ENCODE data around the gene CDHR4.
"Not testable (repeated sequence)": the region's sequence is repeated elsewhere in the genome, so short reads cannot be mapped to it uniquely, and the experiment has no call there.

The CDHR4 gene

GRCh38 chr3:49785565-49786356 is 13.9 kb downstream of the CDHR4 start:
- peak overlapping the region; percentile 92 for H3K4me3 ChIP-seq (ENCODE audit: low read depth, low read length)
- no peak for TF ChIP-seq CTCF (IDR thresholded peaks at IDR 0.05; ENCODE audit: low read depth, low read length)

- H3K4me3 ChIP-seq (ENCODE audit: low read depth, low read length) = not testable (repeated sequence)
Measured at GRCh38 chr3:49782277-49782676, 17.4 kb downstream of the CDHR4 start.

- H3K4me3 ChIP-seq (ENCODE audit: low read depth, low read length) = no peak overlapping the region
- no peak for TF ChIP-seq CTCF (IDR thresholded peaks at IDR 0.05; ENCODE audit: low read depth, low read length)
Measured at GRCh38 chr3:49781415-49782199, 18.1 kb downstream of the CDHR4 start.

GRCh38 chr3:49780975-49781365 is 18.7 kb downstream of the CDHR4 start:
- H3K4me3 ChIP-seq (ENCODE audit: low read depth, low read length) = not testable (repeated sequence)

- H3K4me3 ChIP-seq (ENCODE audit: low read depth, low read length) = no peak overlapping the region
- TF ChIP-seq CTCF (IDR thresholded peaks at IDR 0.05; ENCODE audit: low read depth, low read length) = no peak
Measured at GRCh38 chr3:49780080-49780974, 19.3 kb downstream of the CDHR4 start.

- H3K4me3 ChIP-seq (ENCODE audit: low read depth, low read length) = no peak overlapping the region
- no peak for TF ChIP-seq CTCF (IDR thresholded peaks at IDR 0.05; ENCODE audit: low read depth, low read length)
Measured at GRCh38 chr3:49779358-49780079, 20.2 kb downstream of the CDHR4 start.

- H3K4me3 ChIP-seq (ENCODE audit: low read depth, low read length) = not testable (repeated sequence)
Measured at GRCh38 chr3:49776101-49776500, 23.6 kb downstream of the CDHR4 start.

- H3K4me3 ChIP-seq (ENCODE audit: low read depth, low read length) = no peak overlapping the region
- no peak for TF ChIP-seq CTCF (IDR thresholded peaks at IDR 0.05; ENCODE audit: low read depth, low read length)
Measured at GRCh38 chr3:49775538-49775937, 24.1 kb downstream of the CDHR4 start.

All from WI38 (cell line).